Tibial nerve (tissue), 3 donors: Measurements from ENCODE around the gene TAMM41.

Experiments
- POLR2A ChIP-seq, 2 donors: fragments of 450-650 bp; IDR thresholded peaks; one replicate each; pipeline ENCODE4 v1.6.1; 2017; ENCODE audit warnings: antibody characterized with exemption in 2 of 2, mild to moderate bottlenecking in 2 of 2, moderate library complexity in 2 of 2
- TF ChIP-seq, protein P1 (sequence below), 5 experiments: fragments of 200-600 bp in 3 of 5; fragments of 450-650 bp in 2 of 5; sonication (generic) in 3 of 5; IDR thresholded peaks; one replicate each; pipeline ENCODE4 v1.5.1; 2016 to 2019; ENCODE audit warnings: antibody characterized with exemption in 5 of 5, mild to moderate bottlenecking in 3 of 5, moderate library complexity in 2 of 5

DNA sequence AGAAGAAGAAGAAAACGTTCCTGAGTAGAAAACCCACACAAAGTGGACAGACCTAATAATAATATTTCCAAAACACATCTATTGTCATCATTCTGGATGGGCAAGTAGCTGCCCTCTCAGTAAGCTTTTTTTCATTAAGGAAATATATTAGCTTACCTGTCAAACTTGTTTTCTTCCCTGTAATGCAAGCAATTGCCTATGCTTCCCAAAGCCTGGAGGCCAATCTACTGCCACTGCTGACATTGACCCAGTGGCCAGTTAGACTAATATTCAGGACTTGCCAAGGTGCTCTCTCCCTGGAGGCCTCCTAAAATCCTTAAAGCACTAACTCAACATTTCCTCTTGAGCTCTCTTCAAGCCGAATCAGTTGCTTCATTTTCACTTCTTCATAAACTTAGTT, 86.7 kb downstream of the TAMM41 start:
- TF ChIP-seq, protein P1, sequence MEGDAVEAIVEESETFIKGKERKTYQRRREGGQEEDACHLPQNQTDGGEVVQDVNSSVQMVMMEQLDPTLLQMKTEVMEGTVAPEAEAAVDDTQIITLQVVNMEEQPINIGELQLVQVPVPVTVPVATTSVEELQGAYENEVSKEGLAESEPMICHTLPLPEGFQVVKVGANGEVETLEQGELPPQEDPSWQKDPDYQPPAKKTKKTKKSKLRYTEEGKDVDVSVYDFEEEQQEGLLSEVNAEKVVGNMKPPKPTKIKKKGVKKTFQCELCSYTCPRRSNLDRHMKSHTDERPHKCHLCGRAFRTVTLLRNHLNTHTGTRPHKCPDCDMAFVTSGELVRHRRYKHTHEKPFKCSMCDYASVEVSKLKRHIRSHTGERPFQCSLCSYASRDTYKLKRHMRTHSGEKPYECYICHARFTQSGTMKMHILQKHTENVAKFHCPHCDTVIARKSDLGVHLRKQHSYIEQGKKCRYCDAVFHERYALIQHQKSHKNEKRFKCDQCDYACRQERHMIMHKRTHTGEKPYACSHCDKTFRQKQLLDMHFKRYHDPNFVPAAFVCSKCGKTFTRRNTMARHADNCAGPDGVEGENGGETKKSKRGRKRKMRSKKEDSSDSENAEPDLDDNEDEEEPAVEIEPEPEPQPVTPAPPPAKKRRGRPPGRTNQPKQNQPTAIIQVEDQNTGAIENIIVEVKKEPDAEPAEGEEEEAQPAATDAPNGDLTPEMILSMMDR (IDR thresholded peaks at IDR 0.05): no peak
- TF ChIP-seq POLR2A (IDR thresholded peaks at IDR 0.05): no peak
